ENCODE data around the gene ILDR1. TPM values are rescaled to one million over a fixed set of nuclear protein-coding genes. Genes with fewer than 3 reads are reported as not detected.
A peak's percentile ranks its signal among the peaks of the same experiment; 100 is the strongest.
"Not testable (repeated sequence)": the region's sequence is repeated elsewhere in the genome, so short reads cannot be mapped to it uniquely, and the experiment has no call there.

The ILDR1 gene
- total RNA-seq, 2 experiments from 2014 or later, result 1.1 to 2.5 TPM

DNA sequence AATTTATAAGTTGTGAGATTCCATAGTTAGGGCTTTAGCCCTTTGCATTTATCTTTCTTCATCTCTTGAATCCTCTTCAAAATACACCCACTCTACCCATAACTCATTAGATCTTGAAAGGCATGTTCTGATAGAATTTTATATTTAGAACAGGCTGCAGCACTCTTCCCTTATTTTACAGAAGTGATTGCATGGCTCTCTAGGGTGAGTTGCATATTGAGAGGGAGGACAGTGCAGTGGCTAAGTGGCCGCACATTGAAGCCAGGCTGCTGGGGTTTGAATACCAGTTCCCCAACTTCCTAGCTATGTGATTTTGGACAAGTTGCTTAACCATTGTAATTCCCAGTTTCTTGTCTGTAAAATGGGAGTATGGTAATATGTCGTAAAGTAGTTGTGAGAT, 35.6 kb upstream of the ILDR1 start:
- Histone ChIP-seq H2AFZ (ENCODE audit: low read length) (no peak overlapping the region), H3K79me2 (ENCODE audit: insufficient read depth, low read depth, low read length) (peaks cover 61% of the 10 kb centered on the region; the same call in 1 of the 2 replicates), H3K4me2 (ENCODE audit: low read length) (peak overlapping the region; percentile 96), H3K9me3 (ENCODE audit: low read length) (no peaks in the 10 kb centered on the region), H4K20me1 (ENCODE audit: insufficient read depth, low read length) (no peaks in the 10 kb centered on the region), H3K9me2 (ENCODE audit: insufficient read depth, low read length) (no peaks in the 10 kb centered on the region; the same call in 1 of the 2 replicates), H3K4me3 (ENCODE audit: low read depth, low read length, poor library complexity, severe bottlenecking) (peak overlapping the region; percentile 9), H3K27ac (ENCODE audit: low read depth, low read length, poor library complexity, severe bottlenecking) (no peak overlapping the region), H3K36me3 (ENCODE audit: insufficient read depth, low read length) (peaks cover 22% of the 10 kb centered on the region), H3K4me1 (ENCODE audit: insufficient read depth, low read length, poor library complexity, severe bottlenecking) (peaks cover 57% of the 10 kb centered on the region)
- no peak for DNase-seq (ENCODE audit: low spot score)
- BruUV-seq (replicated peaks), result no TSS peak
- ChIA-PET POLR2A (interaction anchor here (1.0 to 4.8 kb wide), 4 partner anchors 9 to 33 kb away, joined by 3 to 43 read pairs (median 10); no protein-coding TSS in a partner anchor), CTCF (ENCODE audit: unreplicated experiment) (no interaction called here)
- intact Hi-C loops (cut with micrococcal nuclease; ENCODE audit: unreplicated experiment), result loop anchor here (5.0 kb wide), 1 partner anchor 60 kb away; no protein-coding TSS in a partner anchor
- TF ChIP-seq EZH2phosphoT487 (IDR thresholded peaks at IDR 0.05; ENCODE audit: borderline replicate concordance, low read depth, low read length), result no peak
- TF ChIP-seq, protein P1, sequence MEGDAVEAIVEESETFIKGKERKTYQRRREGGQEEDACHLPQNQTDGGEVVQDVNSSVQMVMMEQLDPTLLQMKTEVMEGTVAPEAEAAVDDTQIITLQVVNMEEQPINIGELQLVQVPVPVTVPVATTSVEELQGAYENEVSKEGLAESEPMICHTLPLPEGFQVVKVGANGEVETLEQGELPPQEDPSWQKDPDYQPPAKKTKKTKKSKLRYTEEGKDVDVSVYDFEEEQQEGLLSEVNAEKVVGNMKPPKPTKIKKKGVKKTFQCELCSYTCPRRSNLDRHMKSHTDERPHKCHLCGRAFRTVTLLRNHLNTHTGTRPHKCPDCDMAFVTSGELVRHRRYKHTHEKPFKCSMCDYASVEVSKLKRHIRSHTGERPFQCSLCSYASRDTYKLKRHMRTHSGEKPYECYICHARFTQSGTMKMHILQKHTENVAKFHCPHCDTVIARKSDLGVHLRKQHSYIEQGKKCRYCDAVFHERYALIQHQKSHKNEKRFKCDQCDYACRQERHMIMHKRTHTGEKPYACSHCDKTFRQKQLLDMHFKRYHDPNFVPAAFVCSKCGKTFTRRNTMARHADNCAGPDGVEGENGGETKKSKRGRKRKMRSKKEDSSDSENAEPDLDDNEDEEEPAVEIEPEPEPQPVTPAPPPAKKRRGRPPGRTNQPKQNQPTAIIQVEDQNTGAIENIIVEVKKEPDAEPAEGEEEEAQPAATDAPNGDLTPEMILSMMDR (conservative IDR thresholded peaks at IDR 0.05; ENCODE audit: low read length), result no peak

DNA sequence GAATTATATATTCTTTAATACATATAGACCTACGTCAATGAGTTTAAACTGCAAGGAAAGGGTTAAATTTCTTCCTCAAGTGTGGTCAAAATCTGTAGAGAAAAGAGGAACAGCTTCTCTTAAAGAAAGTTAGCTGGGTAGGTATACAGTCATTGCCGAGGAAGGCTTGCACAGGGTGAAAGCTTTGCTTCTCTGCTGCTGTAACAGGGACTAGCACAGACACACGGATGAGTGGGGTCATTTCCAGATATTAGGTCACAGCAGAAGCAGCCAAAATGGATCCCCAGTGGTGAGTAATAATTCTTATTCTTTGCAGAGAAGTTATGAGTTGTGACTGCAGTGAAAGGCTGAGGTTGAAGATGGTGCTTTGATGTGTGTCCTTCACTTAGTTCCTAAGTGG, 33.2 kb upstream of the ILDR1 start, which contains the start of gene CD86:
CD86 (plus strand) TSS at position 148 of the 400 bp plus-strand sequence; CDS start at position 276, 128 bp downstream.
- DNase-seq (ENCODE audit: low spot score), result peak; percentile 86
- Histone ChIP-seq H3K4me3 (ENCODE audit: low read depth, low read length, poor library complexity, severe bottlenecking) (peak within 1 kb of the TSS; percentile 72), H4K20me1 (ENCODE audit: insufficient read depth, low read length) (no peaks in the 10 kb centered on the region), H2AFZ (ENCODE audit: low read length) (peak within 1 kb of the TSS; percentile 61; the same call in 1 of the 2 replicates), H3K79me2 (ENCODE audit: insufficient read depth, low read depth, low read length) (peaks cover 42% of the 10 kb centered on the region; the same call in 1 of the 2 replicates), H3K36me3 (ENCODE audit: insufficient read depth, low read length) (peaks cover 27% of the 10 kb centered on the region), H3K4me2 (ENCODE audit: low read length) (peak within 1 kb of the TSS; percentile 96), H3K9me3 (ENCODE audit: low read length) (peaks cover 5% of the 10 kb centered on the region; the same call in 1 of the 2 replicates), H3K9me2 (ENCODE audit: insufficient read depth, low read length) (no peaks in the 10 kb centered on the region; the same call in 1 of the 2 replicates), H3K4me1 (ENCODE audit: insufficient read depth, low read length, poor library complexity, severe bottlenecking) (peaks cover 49% of the 10 kb centered on the region), H3K27ac (ENCODE audit: low read depth, low read length, poor library complexity, severe bottlenecking) (peak within 1 kb of the TSS; percentile 61)
- TF ChIP-seq EZH2phosphoT487 (IDR thresholded peaks at IDR 0.05; ENCODE audit: borderline replicate concordance, low read depth, low read length), result no peak
- TF ChIP-seq, protein P1 (conservative IDR thresholded peaks at IDR 0.05; ENCODE audit: low read length), result no peak
- intact Hi-C loops (cut with micrococcal nuclease; ENCODE audit: unreplicated experiment), result loop anchor here (2.0 to 5.0 kb wide), 2 partner anchors 14 to 58 kb away; no protein-coding TSS in a partner anchor
- CTCF ChIA-PET (ENCODE audit: unreplicated experiment), result interaction anchor here (0.7 to 1.0 kb wide), 2 partner anchors 11 to 15 kb away, joined by 3 to 4 read pairs; no protein-coding TSS in a partner anchor
- POLR2A ChIA-PET, result interaction anchor here (0.7 to 4.8 kb wide), 12 partner anchors 10 to 161 kb away, joined by 3 to 48 read pairs (median 4); partner anchors contain the start of gene SLC15A2
- BruUV-seq (replicated peaks), result no TSS peak

DNA sequence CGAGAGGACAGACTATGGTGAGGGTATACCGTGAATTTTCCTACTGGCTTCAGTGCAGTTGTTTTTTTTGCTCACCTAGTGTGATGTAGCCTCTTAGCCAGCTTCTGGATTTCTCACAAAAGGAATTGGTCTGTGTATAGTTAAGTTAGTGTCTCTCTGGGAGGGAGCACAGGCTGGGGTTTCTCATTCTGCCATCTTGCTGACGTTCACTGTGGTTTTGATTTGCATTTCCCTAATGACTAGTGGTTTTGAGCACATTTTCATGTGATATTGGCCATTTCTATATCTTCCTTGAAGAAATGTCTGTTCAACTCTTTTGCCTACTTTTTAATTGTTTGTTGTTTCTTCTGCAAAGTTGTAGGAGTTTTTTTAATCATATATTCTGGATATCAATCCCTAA, 30.9 kb upstream of the ILDR1 start:
- H2AFZ ChIP-seq (ENCODE audit: low read length), result peak overlapping the region; percentile 18; the same call in 1 of the 2 replicates
- intact Hi-C loops (cut with micrococcal nuclease; ENCODE audit: unreplicated experiment), result no loop called here
- H3K4me3 ChIP-seq (ENCODE audit: low read depth, low read length, poor library complexity, severe bottlenecking), result no peak overlapping the region
- ChIA-PET CTCF (ENCODE audit: unreplicated experiment) (no interaction called here), POLR2A (interaction anchor here (0.5 to 4.1 kb wide), 3 partner anchors 12 to 40 kb away, joined by 3 to 48 read pairs (median 4); no protein-coding TSS in a partner anchor)
- no peak overlapping the region for H3K27ac ChIP-seq (ENCODE audit: low read depth, low read length, poor library complexity, severe bottlenecking)
- H3K9me3 ChIP-seq (ENCODE audit: low read length), result peaks cover 5% of the 10 kb centered on the region; the same call in 1 of the 2 replicates
- H3K36me3 ChIP-seq (ENCODE audit: insufficient read depth, low read length), result peaks cover 10% of the 10 kb centered on the region
- no peaks in the 10 kb centered on the region for H4K20me1 ChIP-seq (ENCODE audit: insufficient read depth, low read length)
- BruUV-seq (replicated peaks), result no TSS peak
- H3K4me1 ChIP-seq (ENCODE audit: insufficient read depth, low read length, poor library complexity, severe bottlenecking), result peaks cover 45% of the 10 kb centered on the region
- peak; percentile 43 for DNase-seq (ENCODE audit: low spot score)
- TF ChIP-seq EZH2phosphoT487 (IDR thresholded peaks at IDR 0.05; ENCODE audit: borderline replicate concordance, low read depth, low read length), result no peak
- peaks cover 37% of the 10 kb centered on the region; the same call in 1 of the 2 replicates for H3K79me2 ChIP-seq (ENCODE audit: insufficient read depth, low read depth, low read length)
- H3K9me2 ChIP-seq (ENCODE audit: insufficient read depth, low read length), result no peaks in the 10 kb centered on the region; the same call in 1 of the 2 replicates
- peak overlapping the region; percentile 44 for H3K4me2 ChIP-seq (ENCODE audit: low read length)

DNA sequence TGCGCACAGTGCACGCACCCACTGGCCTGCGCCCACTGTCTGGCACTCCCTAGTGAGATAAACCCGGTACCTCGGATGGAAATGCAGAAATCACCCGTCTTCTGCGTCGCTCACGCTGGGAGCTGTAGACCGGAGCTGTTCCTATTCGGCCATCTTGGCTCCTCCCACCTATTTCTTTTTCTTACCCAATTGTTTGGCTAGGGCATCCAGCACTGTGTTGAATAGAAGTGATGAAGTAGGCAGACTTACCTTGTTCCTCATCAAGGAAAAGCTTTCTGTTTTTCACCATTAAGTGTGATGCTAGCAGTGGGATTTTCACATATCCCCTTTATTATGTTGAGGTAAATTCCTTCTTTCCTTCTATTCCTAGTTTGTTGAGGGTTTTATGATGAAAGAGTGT, 25.7 kb upstream of the ILDR1 start:
- CTCF ChIA-PET (ENCODE audit: unreplicated experiment); H3K4me3 ChIP-seq (ENCODE audit: low read depth, low read length, poor library complexity, severe bottlenecking); H3K79me2 ChIP-seq (ENCODE audit: insufficient read depth, low read depth, low read length); H2AFZ ChIP-seq (ENCODE audit: low read length); BruUV-seq (replicated peaks); H3K4me1 ChIP-seq (ENCODE audit: insufficient read depth, low read length, poor library complexity, severe bottlenecking); H3K4me2 ChIP-seq (ENCODE audit: low read length); H3K27ac ChIP-seq (ENCODE audit: low read depth, low read length, poor library complexity, severe bottlenecking); DNase-seq (ENCODE audit: low spot score); H4K20me1 ChIP-seq (ENCODE audit: insufficient read depth, low read length); H3K9me3 ChIP-seq (ENCODE audit: low read length); intact Hi-C loops (cut with micrococcal nuclease; ENCODE audit: unreplicated experiment); H3K9me2 ChIP-seq (ENCODE audit: insufficient read depth, low read length); H3K36me3 ChIP-seq (ENCODE audit: insufficient read depth, low read length): not testable (repeated sequence)
- POLR2A ChIA-PET, result interaction anchor here (1.2 to 3.4 kb wide), 3 partner anchors 17 to 44 kb away, joined by 3 to 10 read pairs (median 5); no protein-coding TSS in a partner anchor

DNA sequence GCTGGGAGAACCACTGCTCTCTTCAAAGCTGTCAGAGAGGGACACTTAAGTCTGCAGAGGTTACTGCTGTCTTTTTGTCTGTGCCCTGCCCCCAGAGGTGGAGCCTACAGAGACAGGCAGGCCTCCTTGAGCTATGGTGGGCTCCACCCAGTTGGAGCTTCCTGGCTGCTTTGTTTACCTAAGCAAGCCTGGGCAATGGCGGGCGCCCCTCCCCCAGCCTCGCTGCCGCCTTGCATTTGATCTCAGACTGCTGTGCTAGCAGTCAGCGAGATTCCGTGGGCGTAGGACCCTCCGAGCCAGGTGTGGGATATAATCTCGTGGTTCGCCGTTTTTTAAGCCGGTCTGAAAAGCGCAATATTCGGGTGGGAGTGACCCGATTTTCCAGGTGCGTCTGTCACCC, 25.2 kb upstream of the ILDR1 start:
- CTCF ChIA-PET (ENCODE audit: unreplicated experiment); H4K20me1 ChIP-seq (ENCODE audit: insufficient read depth, low read length); H3K79me2 ChIP-seq (ENCODE audit: insufficient read depth, low read depth, low read length); intact Hi-C loops (cut with micrococcal nuclease; ENCODE audit: unreplicated experiment); BruUV-seq (replicated peaks); H3K36me3 ChIP-seq (ENCODE audit: insufficient read depth, low read length); H3K4me1 ChIP-seq (ENCODE audit: insufficient read depth, low read length, poor library complexity, severe bottlenecking); H3K4me2 ChIP-seq (ENCODE audit: low read length); H2AFZ ChIP-seq (ENCODE audit: low read length); H3K9me3 ChIP-seq (ENCODE audit: low read length); H3K27ac ChIP-seq (ENCODE audit: low read depth, low read length, poor library complexity, severe bottlenecking); H3K4me3 ChIP-seq (ENCODE audit: low read depth, low read length, poor library complexity, severe bottlenecking); H3K9me2 ChIP-seq (ENCODE audit: insufficient read depth, low read length); DNase-seq (ENCODE audit: low spot score): not testable (repeated sequence)
- POLR2A ChIA-PET, result interaction anchor here (1.2 to 3.4 kb wide), 2 partner anchors 22 to 44 kb away, joined by 3 to 10 read pairs; no protein-coding TSS in a partner anchor
